ENCODE measurements around the gene SOX18. TPM values are rescaled to one million over a fixed set of nuclear protein-coding genes. Genes with fewer than 3 reads are reported as not detected.

Gene SOX18
- total and polyA plus RNA-seq, 2 of the 13 experiments (the other 11 are each of a cell fraction or from before 2014, with no cell fraction given), result 1.6 to 1.9 TPM

DNA sequence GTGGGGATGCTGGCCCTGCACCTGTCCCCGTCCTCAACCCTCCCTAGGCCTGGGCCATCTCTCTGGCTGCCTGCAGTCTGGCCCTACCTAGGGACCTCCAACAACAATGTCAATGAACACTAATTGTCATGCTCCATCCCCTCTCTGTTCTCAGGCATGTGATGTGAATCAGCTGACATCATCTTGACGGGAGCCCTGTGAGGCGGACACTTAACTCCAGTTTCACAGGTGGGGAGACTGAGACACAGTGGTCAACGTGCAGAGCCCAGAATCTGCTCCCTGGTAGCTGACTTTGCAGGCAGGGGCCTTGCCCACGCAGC lies 12.8 kb upstream of the SOX18 start (continued):
- TF ChIP-seq XBP1 (CRISPR knock-in tag; IDR thresholded peaks at IDR 0.05) (0 out of 2 replicates have a peak, but pooled peaks have one; percentile 3), ZBTB7B (CRISPR knock-in tag; IDR thresholded peaks at IDR 0.05) (no peak), ZNF101 (CRISPR knock-in tag; IDR thresholded peaks at IDR 0.05; ENCODE audit: borderline replicate concordance, low read depth) (no peak), KDM5A (IDR thresholded peaks at IDR 0.05; ENCODE audit: borderline replicate concordance, low read length) (no peak), ZNF251 (CRISPR knock-in tag; IDR thresholded peaks at IDR 0.05) (0 out of 2 replicates have a peak, but pooled peaks have one; percentile 78), ZNF207 (IDR thresholded peaks at IDR 0.05; ENCODE audit: borderline replicate concordance) (no peak), AKAP8 (CRISPR knock-in tag; IDR thresholded peaks at IDR 0.05) (no peak), MTF2 (CRISPR knock-in tag; IDR thresholded peaks at IDR 0.05; ENCODE audit: borderline replicate concordance) (no peak), ESRRA (CRISPR knock-in tag; IDR thresholded peaks at IDR 0.05; ENCODE audit: low read depth) (no peak), TCF12 (IDR thresholded peaks at IDR 0.05) (no peak), TCF12 (CRISPR knock-in tag; IDR thresholded peaks at IDR 0.05) (no peak), ZKSCAN1 (IDR thresholded peaks at IDR 0.05; ENCODE audit: low read length) (no peak), ISX (CRISPR knock-in tag; conservative IDR thresholded peaks at IDR 0.05) (0 out of 2 replicates have a peak, but pooled peaks have one; percentile 19), THAP11 (CRISPR knock-in tag; IDR thresholded peaks at IDR 0.05) (no peak), U2AF1 (optimal IDR thresholded peaks at IDR 0.05; ENCODE audit: low read depth, low read length) (peak; percentile 5), ZNF562 (CRISPR knock-in tag; IDR thresholded peaks at IDR 0.05; ENCODE audit: borderline replicate concordance) (no peak), ZSCAN29 (CRISPR knock-in tag; conservative IDR thresholded peaks at IDR 0.05) (peak; percentile 11; the same call in 1 of the 2 replicates), BRD4 (CRISPR knock-in tag; IDR thresholded peaks at IDR 0.05) (peak; percentile 19; the same call in 1 of the 2 replicates)
- TF ChIP-seq, protein P1, sequence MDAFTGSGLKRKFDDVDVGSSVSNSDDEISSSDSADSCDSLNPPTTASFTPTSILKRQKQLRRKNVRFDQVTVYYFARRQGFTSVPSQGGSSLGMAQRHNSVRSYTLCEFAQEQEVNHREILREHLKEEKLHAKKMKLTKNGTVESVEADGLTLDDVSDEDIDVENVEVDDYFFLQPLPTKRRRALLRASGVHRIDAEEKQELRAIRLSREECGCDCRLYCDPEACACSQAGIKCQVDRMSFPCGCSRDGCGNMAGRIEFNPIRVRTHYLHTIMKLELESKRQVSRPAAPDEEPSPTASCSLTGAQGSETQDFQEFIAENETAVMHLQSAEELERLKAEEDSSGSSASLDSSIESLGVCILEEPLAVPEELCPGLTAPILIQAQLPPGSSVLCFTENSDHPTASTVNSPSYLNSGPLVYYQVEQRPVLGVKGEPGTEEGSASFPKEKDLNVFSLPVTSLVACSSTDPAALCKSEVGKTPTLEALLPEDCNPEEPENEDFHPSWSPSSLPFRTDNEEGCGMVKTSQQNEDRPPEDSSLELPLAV (CRISPR knock-in tag; conservative IDR thresholded peaks at IDR 0.05; ENCODE audit: low read depth), result no peak
- TF ChIP-seq, protein P2, sequence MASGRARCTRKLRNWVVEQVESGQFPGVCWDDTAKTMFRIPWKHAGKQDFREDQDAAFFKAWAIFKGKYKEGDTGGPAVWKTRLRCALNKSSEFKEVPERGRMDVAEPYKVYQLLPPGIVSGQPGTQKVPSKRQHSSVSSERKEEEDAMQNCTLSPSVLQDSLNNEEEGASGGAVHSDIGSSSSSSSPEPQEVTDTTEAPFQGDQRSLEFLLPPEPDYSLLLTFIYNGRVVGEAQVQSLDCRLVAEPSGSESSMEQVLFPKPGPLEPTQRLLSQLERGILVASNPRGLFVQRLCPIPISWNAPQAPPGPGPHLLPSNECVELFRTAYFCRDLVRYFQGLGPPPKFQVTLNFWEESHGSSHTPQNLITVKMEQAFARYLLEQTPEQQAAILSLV (CRISPR knock-in tag; IDR thresholded peaks at IDR 0.05; ENCODE audit: borderline replicate concordance), result no peak
- TF ChIP-seq, protein P3, sequence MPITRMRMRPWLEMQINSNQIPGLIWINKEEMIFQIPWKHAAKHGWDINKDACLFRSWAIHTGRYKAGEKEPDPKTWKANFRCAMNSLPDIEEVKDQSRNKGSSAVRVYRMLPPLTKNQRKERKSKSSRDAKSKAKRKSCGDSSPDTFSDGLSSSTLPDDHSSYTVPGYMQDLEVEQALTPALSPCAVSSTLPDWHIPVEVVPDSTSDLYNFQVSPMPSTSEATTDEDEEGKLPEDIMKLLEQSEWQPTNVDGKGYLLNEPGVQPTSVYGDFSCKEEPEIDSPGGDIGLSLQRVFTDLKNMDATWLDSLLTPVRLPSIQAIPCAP (CRISPR knock-in tag; IDR thresholded peaks at IDR 0.05; ENCODE audit: low read depth), result no peak
- TF ChIP-seq, protein P4, sequence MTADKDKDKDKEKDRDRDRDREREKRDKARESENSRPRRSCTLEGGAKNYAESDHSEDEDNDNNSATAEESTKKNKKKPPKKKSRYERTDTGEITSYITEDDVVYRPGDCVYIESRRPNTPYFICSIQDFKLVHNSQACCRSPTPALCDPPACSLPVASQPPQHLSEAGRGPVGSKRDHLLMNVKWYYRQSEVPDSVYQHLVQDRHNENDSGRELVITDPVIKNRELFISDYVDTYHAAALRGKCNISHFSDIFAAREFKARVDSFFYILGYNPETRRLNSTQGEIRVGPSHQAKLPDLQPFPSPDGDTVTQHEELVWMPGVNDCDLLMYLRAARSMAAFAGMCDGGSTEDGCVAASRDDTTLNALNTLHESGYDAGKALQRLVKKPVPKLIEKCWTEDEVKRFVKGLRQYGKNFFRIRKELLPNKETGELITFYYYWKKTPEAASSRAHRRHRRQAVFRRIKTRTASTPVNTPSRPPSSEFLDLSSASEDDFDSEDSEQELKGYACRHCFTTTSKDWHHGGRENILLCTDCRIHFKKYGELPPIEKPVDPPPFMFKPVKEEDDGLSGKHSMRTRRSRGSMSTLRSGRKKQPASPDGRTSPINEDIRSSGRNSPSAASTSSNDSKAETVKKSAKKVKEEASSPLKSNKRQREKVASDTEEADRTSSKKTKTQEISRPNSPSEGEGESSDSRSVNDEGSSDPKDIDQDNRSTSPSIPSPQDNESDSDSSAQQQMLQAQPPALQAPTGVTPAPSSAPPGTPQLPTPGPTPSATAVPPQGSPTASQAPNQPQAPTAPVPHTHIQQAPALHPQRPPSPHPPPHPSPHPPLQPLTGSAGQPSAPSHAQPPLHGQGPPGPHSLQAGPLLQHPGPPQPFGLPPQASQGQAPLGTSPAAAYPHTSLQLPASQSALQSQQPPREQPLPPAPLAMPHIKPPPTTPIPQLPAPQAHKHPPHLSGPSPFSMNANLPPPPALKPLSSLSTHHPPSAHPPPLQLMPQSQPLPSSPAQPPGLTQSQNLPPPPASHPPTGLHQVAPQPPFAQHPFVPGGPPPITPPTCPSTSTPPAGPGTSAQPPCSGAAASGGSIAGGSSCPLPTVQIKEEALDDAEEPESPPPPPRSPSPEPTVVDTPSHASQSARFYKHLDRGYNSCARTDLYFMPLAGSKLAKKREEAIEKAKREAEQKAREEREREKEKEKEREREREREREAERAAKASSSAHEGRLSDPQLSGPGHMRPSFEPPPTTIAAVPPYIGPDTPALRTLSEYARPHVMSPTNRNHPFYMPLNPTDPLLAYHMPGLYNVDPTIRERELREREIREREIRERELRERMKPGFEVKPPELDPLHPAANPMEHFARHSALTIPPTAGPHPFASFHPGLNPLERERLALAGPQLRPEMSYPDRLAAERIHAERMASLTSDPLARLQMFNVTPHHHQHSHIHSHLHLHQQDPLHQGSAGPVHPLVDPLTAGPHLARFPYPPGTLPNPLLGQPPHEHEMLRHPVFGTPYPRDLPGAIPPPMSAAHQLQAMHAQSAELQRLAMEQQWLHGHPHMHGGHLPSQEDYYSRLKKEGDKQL (CRISPR knock-in tag; IDR thresholded peaks at IDR 0.05; ENCODE audit: low read depth), result no peak
- TF ChIP-seq, protein P5, sequence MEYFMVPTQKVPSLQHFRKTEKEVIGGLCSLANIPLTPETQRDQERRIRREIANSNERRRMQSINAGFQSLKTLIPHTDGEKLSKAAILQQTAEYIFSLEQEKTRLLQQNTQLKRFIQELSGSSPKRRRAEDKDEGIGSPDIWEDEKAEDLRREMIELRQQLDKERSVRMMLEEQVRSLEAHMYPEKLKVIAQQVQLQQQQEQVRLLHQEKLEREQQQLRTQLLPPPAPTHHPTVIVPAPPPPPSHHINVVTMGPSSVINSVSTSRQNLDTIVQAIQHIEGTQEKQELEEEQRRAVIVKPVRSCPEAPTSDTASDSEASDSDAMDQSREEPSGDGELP (IDR thresholded peaks at IDR 0.05; ENCODE audit: borderline replicate concordance, low read depth), result no peak; the same call in 1 of the 2 replicates

All from HepG2 (cell line).